GM18511 (cell line): ENCODE results near the gene TOMM6.
"Not testable (repeated sequence)": the region's sequence is repeated elsewhere in the genome, so short reads cannot be mapped to it uniquely, and the experiment has no call there.

ENCODE experiments used
- ATAC-seq: cut with Tn5 transposase; IDR thresholded peaks from one replicate; pipeline ENCODE4 v1.9.1; 2021; ENCODE audit warnings: mild to moderate bottlenecking, moderate library complexity; ENCODE audit not compliant: unreplicated experiment

TOMM6 gene

GRCh38 chr6:41783106-41783780 is 4.3 kb upstream of the TOMM6 start:
- ATAC-seq: no peak

- no peak for ATAC-seq
These were observed 2.8 kb upstream of the TOMM6 start for GRCh38 chr6:41784581-41785171.

GRCh38 chr6:41785254-41785653 is 2.2 kb upstream of the TOMM6 start:
- no peak for ATAC-seq

- ATAC-seq: no peak
These were observed 1.6 kb upstream of the TOMM6 start for GRCh38 chr6:41785689-41786450.

- ATAC-seq: peak; percentile 69
These were observed 859 bp upstream of the TOMM6 start for GRCh38 chr6:41786451-41787218.

- ATAC-seq: no peak
These were observed 1.9 kb downstream of the TOMM6 start for GRCh38 chr6:41789390-41789724.

- ATAC-seq: no peak
These were observed 2.6 kb downstream of the TOMM6 start for GRCh38 chr6:41790045-41790444.

- ATAC-seq: no peak
These were observed 3.8 kb downstream of the TOMM6 start for GRCh38 chr6:41791305-41791704.

GRCh38 chr6:41791984-41792383 is 4.5 kb downstream of the TOMM6 start:
- ATAC-seq: no peak

- no peak for ATAC-seq
These were observed 9.0 kb downstream of the TOMM6 start for GRCh38 chr6:41796474-41796873.

GRCh38 chr6:41798901-41799558 is 11.5 kb downstream of the TOMM6 start:
- ATAC-seq: no peak

GRCh38 chr6:41799559-41799911 is 12.0 kb downstream of the TOMM6 start:
- ATAC-seq: no peak

- no peak for ATAC-seq
These were observed 13.9 kb downstream of the TOMM6 start for GRCh38 chr6:41801380-41801779.

- no peak for ATAC-seq
These were observed 18.6 kb downstream of the TOMM6 start for GRCh38 chr6:41805830-41806774.

GRCh38 chr6:41811095-41811494 is 23.6 kb downstream of the TOMM6 start:
- ATAC-seq: no peak

- not testable (repeated sequence) for ATAC-seq
These were observed 24.5 kb downstream of the TOMM6 start for GRCh38 chr6:41811946-41812345.

- no peak for ATAC-seq
These were observed 26.0 kb downstream of the TOMM6 start for GRCh38 chr6:41813469-41813868.

- no peak for ATAC-seq
These were observed 26.5 kb downstream of the TOMM6 start for GRCh38 chr6:41813956-41814355.

GRCh38 chr6:41814629-41815028 is 27.1 kb downstream of the TOMM6 start:
- ATAC-seq: no peak

GRCh38 chr6:41815587-41815986 is 28.1 kb downstream of the TOMM6 start:
- ATAC-seq: no peak
